ENCODE data around the gene SPIN1.

DNA sequence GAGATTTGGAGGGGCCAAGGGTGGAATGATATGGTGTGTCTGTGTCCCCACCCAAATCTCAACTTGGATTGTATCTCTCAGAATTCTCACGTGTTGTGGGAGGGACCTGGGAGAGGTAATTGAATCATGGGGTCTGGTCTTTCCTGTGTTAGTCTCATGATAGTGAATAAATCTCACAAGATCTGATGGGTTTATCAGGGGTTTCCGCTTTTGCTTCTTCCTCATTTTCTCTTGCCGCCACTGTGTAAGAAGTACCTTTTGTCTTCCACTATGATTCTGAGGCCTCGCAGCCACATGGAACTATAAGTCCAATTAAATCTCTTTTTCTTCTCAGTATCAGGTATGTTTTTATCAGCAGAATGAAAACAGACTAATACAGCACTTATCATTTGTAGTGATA, 29.5 kb upstream of the SPIN1 start:
- TF ChIP-seq, protein P1, sequence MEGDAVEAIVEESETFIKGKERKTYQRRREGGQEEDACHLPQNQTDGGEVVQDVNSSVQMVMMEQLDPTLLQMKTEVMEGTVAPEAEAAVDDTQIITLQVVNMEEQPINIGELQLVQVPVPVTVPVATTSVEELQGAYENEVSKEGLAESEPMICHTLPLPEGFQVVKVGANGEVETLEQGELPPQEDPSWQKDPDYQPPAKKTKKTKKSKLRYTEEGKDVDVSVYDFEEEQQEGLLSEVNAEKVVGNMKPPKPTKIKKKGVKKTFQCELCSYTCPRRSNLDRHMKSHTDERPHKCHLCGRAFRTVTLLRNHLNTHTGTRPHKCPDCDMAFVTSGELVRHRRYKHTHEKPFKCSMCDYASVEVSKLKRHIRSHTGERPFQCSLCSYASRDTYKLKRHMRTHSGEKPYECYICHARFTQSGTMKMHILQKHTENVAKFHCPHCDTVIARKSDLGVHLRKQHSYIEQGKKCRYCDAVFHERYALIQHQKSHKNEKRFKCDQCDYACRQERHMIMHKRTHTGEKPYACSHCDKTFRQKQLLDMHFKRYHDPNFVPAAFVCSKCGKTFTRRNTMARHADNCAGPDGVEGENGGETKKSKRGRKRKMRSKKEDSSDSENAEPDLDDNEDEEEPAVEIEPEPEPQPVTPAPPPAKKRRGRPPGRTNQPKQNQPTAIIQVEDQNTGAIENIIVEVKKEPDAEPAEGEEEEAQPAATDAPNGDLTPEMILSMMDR (IDR thresholded peaks at IDR 0.05 in 4 of 5, conservative IDR thresholded peaks at IDR 0.05 in 1 of 5): no peak
- TF ChIP-seq POLR2A (IDR thresholded peaks at IDR 0.05): no peak

All from gastrocnemius medialis (tissue), 4 donors.